GM23248 (cell line): ENCODE measurements around the gene MED6.

Experiments used
- EZH2 ChIP-seq: fragments of 200-600 bp; sonication (generic); IDR thresholded peaks from 2 replicates; pipeline ENCODE4 v1.6.1; 2018; ENCODE audit warnings: antibody characterized with exemption, mild to moderate bottlenecking; ENCODE audit not compliant: insufficient read depth, poor library complexity, severe bottlenecking
- EZH2phosphoT487 ChIP-seq: fragments of 200-600 bp; sonication (generic); IDR thresholded peaks from 2 replicates; pipeline ENCODE4 v1.6.1; 2018; ENCODE audit warnings: antibody characterized with exemption, moderate library complexity, mild to moderate bottlenecking, low read depth; ENCODE audit not compliant: insufficient read depth

GRCh38 chr14:70555890-70556289, 44.6 kb downstream of the MED6 start:
- TF ChIP-seq EZH2 (no peak), EZH2phosphoT487 (no peak)
